EL (cell line): ENCODE measurements around the gene PACS1.
A peak's percentile ranks its signal among the peaks of the same experiment; 100 is the strongest.
"Not testable (repeated sequence)": the region's sequence is repeated elsewhere in the genome, so short reads cannot be mapped to it uniquely, and the experiment has no call there.

Experiments used
- DNase-seq: peaks from one replicate; pipeline ENCODE4 v3.0.0-alpha.2; 2016

PACS1 gene

GRCh38 chr11:66077927-66078326, 7.9 kb downstream of the PACS1 start:
- no peak for DNase-seq

GRCh38 chr11:66078949-66079348, 8.9 kb downstream of the PACS1 start:
- DNase-seq: not testable (repeated sequence)

- peak; percentile 85 for DNase-seq
These were observed 10.2 kb downstream of the PACS1 start for GRCh38 chr11:66080055-66080817.

- peak; percentile 27 for DNase-seq
These were observed 11.4 kb downstream of the PACS1 start for GRCh38 chr11:66081505-66081904.

- peak; percentile 45 for DNase-seq
These were observed 13.1 kb downstream of the PACS1 start for GRCh38 chr11:66082946-66083698.

GRCh38 chr11:66083767-66084166, 13.7 kb downstream of the PACS1 start:
- DNase-seq: no peak

- no peak for DNase-seq
These were observed 14.9 kb downstream of the PACS1 start for GRCh38 chr11:66084821-66085475.

GRCh38 chr11:66087148-66087908, 17.3 kb downstream of the PACS1 start:
- DNase-seq: no peak

- DNase-seq: no peak
These were observed 19.0 kb downstream of the PACS1 start for GRCh38 chr11:66089067-66089466.

- no peak for DNase-seq
These were observed 20.2 kb downstream of the PACS1 start for GRCh38 chr11:66090288-66090687.

GRCh38 chr11:66092125-66092524, 22.1 kb downstream of the PACS1 start:
- not testable (repeated sequence) for DNase-seq

- not testable (repeated sequence) for DNase-seq
These were observed 29.7 kb downstream of the PACS1 start for GRCh38 chr11:66099746-66100145.

GRCh38 chr11:66100272-66101065, 30.4 kb downstream of the PACS1 start:
- no peak for DNase-seq

GRCh38 chr11:66101066-66101464, 31.0 kb downstream of the PACS1 start:
- DNase-seq: no peak

- no peak for DNase-seq
These were observed 34.1 kb downstream of the PACS1 start for GRCh38 chr11:66104057-66104638.

GRCh38 chr11:66106786-66107599, 36.9 kb downstream of the PACS1 start:
- DNase-seq: peak; percentile 65

GRCh38 chr11:66107600-66108510, 37.8 kb downstream of the PACS1 start:
- no peak for DNase-seq

- no peak for DNase-seq
These were observed 39.2 kb downstream of the PACS1 start for GRCh38 chr11:66109294-66109693.

GRCh38 chr11:66111158-66111557, 41.1 kb downstream of the PACS1 start:
- no peak for DNase-seq

GRCh38 chr11:66112041-66112491, 42.0 kb downstream of the PACS1 start:
- DNase-seq: peak; percentile 26
